GM19035 (cell line): ENCODE results near the gene UBR3.
"Not testable (repeated sequence)": the region's sequence is repeated elsewhere in the genome, so short reads cannot be mapped to it uniquely, and the experiment has no call there.

Experiments
- ATAC-seq: cut with Tn5 transposase; IDR thresholded peaks from one replicate; pipeline ENCODE4 v1.9.1; 2021; ENCODE audit not compliant: unreplicated experiment

UBR3 gene

DNA sequence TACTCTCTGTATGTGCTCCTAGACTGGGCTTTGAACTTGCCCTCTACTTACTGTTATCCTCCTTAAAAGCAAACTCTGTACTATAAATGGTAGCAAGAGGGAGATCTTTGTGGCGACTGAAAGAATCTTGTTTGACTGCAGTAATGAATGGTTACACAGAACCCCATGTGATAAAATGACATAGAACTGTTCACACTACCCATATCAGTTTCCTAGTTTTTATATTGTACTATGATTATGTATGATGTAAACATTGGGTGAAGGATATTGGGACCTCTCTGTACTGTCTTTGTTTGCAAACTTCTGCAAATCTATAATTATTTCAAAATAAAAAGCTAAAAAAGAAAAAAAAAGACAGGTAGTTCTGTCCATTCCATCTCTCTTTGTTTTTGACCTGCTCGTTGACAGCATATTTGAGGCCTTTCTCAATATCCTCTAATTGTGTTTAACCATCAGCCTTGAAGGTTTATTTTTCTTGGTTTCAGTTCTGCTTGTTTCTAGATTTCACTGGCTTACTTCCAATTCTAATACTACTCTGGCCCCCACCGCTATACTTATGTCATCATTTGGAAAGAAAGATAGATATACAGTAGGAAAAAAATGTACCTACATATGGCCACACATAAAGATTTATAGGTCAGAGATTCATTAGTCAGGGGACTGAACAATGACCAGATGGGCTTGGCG, 271.5 kb downstream of the UBR3 start:
- no peak for ATAC-seq

DNA sequence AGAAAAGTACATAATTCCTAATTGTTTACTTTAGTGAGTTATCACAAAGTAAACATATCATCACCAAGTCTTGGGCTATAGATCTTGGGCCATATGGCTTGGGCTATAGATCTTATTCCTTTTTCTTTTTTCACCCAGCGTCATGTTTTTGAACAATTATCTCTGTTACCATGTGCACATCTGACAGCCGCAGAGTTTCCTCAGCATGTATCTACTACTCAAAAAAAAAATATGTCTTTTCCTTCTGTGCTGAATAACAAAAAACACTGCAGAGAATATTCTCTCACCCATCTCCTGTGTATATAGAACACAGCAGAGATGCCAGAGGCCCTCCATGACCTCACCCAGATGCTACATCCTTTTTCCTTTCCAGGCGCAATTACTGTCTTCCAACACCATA, 274.5 kb downstream of the UBR3 start:
- no peak for ATAC-seq

GRCh38 chr2:170106102-170106840, 279.0 kb downstream of the UBR3 start:
- ATAC-seq: no peak

- ATAC-seq: no peak
Observed at GRCh38 chr2:170113168-170113894, 286.1 kb downstream of the UBR3 start.

GRCh38 chr2:170115501-170116229, 288.4 kb downstream of the UBR3 start:
- ATAC-seq: no peak

DNA sequence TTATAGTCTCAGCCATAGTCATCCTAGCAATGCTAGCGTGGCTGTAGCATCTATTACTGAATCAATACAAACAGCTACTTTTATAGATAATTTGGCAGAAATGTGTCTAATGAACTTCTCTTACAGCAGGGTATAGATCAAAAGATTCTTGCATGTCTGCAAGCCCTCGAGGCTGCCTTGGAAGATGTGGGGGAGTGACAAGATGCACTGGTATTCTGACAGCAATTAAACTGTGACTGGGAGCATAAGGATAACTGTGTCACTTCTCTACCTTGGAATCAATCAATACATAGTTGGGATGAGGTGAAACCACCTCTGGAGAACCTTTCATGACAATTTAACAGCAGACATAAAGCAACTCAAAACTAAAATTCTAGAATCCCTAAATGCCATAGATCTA, 291.4 kb downstream of the UBR3 start:
- ATAC-seq: no peak

DNA sequence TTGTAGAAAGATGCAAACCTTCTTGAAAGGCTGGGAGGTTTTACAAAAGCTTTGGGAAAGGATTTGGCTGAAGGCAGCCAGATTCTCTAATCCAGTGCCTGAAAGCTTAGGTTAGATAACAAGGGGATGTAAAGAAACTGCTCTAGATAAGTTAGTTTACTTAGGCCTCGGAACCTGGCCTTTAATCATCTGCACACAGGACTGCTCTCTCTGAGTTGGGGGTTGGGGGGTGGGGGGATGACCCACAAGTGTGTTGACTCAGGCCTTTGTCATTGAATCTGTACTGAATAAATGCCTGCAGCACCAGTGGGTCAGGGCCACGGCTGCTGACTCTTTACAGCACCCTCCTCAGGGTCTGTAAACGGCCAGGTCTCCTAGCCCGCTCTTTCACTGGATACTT, 292.1 kb downstream of the UBR3 start:
- ATAC-seq: not testable (repeated sequence)

DNA sequence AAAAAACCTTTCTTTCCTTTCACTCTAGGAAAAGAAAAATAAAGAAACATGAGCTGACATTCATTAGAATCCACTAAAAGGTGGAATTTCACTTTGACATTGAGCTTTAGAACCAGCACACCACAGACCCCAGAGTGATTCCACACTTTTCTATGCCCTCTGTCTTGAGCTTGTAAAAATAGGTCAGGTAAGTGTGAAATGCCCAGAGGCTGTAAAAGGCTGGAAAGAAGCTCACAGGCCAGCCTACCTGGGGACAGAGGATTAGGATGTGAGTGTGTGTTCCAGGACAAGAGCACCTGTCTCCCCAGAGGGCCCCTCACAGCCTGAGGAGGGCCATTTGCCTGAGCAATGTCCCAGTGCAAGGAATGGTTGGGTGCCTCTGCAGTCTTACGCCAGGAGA, 294.4 kb downstream of the UBR3 start:
- ATAC-seq: no peak

DNA sequence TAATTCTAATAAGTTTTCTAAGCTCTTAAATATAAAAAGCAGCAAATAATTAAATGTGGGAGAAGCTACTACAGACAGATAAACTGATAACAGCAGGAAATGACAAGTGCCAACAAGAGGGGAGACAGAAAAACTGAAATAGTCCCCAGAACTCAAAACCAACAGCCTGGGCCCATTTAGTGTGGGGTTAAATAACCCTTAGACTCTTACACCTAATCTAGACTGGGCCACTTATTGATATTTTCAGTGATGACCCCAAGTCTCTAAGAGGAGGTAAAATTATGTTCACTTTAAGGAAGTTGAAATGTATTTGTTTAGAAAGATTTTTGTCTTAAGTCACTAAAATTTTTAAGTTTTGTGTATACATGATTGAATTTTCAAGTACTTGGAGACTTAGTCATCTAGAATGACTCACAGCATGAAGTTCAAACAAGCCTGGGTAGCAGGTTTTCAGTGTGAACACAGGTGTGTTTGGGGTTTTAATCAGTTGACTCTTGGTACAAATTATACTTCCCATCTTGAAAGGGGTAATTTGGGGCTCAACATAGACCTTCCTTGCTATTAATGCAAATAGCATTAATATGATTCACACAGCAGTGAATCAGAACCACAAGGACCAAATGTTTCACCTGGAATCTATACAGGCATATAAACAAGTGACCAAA, 295.8 kb downstream of the UBR3 start:
- no peak for ATAC-seq

DNA sequence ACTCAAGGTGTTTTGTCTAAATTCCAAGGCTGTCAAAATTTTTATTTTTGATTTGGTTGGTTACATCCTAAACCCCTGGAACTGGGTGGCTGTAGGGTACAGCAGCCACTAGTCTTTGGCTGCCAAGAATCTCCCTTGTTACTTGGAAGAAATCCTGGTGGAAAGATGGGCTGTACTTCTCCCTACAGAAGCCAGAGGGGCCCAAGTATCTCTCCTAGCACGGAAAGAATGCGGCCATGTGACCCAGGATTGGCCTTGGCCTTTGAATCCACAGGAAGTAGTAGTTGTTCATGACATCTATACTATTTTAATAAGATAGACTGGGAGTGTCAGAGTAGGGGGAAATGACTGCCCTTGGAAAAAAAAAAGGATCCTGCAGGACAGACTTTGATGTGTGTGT, 296.3 kb downstream of the UBR3 start:
- no peak for ATAC-seq

DNA sequence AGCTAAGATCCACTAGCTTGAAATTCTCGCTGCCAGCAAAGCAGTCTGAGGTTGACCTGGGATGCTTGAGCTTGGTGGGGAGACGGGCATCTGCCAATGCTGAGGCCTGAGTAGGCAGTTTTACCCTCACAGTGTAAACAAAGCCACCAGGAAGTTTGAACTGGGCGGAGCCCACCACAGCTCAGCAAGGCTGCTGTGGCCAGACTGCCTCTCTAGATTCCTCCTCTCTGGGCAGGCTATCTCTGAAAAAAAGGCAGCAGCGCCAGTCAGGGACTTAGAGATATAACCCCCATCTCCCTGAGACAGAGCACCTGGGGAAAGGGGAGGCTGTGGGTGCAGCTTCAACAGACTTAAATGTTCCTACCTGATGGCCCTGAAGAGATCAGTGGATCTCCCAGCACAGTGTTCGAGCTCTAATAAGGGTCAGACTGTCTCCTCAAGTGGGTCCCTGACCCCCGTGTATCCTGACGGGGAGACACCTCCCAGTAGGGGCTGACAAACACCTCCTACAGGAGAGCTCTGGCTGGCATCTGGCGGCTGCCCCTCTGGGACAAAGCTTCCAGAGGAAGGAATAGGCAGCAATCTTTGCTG, 299.0 kb downstream of the UBR3 start:
- ATAC-seq: not testable (repeated sequence)
